Loucy (cell line): Measurements from ENCODE around the gene BCAS3.

Experiments used
- EZH2phosphoT487 ChIP-seq: fragments of 200-600 bp; IDR thresholded peaks from 2 replicates; pipeline ENCODE4 v1.6.1; 2018; ENCODE audit warnings: antibody characterized with exemption, mild to moderate bottlenecking, moderate library complexity, borderline replicate concordance
- TF ChIP-seq, protein P1 (sequence below): fragments of 200-600 bp; sonication (generic); conservative IDR thresholded peaks from 2 replicates; pipeline ENCODE4 v1.5.1; 2014; ENCODE audit warnings: mild to moderate bottlenecking, antibody characterized with exemption, low read length

DNA sequence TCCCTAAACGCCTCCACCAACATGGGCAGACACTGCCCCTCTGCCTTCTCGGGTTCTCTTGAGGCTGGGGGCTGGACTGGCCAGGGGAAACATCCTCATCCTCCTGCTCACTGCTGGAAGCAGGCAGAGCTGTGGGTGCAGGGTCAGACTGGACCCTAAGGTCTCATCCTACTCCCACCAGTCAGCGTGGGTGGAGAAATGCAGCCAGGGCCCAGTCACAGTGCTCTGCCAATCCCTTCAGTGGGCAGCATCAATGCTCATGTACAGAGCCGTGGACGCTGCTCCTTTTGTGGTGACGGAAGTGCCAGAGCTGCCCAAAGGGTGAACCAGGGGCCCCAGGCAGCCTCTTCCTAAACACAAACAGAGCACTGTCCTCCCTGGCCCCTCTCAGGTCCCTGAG, 708.6 kb downstream of the BCAS3 start:
- TF ChIP-seq, protein P1, sequence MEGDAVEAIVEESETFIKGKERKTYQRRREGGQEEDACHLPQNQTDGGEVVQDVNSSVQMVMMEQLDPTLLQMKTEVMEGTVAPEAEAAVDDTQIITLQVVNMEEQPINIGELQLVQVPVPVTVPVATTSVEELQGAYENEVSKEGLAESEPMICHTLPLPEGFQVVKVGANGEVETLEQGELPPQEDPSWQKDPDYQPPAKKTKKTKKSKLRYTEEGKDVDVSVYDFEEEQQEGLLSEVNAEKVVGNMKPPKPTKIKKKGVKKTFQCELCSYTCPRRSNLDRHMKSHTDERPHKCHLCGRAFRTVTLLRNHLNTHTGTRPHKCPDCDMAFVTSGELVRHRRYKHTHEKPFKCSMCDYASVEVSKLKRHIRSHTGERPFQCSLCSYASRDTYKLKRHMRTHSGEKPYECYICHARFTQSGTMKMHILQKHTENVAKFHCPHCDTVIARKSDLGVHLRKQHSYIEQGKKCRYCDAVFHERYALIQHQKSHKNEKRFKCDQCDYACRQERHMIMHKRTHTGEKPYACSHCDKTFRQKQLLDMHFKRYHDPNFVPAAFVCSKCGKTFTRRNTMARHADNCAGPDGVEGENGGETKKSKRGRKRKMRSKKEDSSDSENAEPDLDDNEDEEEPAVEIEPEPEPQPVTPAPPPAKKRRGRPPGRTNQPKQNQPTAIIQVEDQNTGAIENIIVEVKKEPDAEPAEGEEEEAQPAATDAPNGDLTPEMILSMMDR = no peak
- no peak for TF ChIP-seq EZH2phosphoT487
